ENCODE data around the gene CATSPERB.
"Not testable (repeated sequence)": the region's sequence is repeated elsewhere in the genome, so short reads cannot be mapped to it uniquely, and the experiment has no call there.

The CATSPERB gene

DNA sequence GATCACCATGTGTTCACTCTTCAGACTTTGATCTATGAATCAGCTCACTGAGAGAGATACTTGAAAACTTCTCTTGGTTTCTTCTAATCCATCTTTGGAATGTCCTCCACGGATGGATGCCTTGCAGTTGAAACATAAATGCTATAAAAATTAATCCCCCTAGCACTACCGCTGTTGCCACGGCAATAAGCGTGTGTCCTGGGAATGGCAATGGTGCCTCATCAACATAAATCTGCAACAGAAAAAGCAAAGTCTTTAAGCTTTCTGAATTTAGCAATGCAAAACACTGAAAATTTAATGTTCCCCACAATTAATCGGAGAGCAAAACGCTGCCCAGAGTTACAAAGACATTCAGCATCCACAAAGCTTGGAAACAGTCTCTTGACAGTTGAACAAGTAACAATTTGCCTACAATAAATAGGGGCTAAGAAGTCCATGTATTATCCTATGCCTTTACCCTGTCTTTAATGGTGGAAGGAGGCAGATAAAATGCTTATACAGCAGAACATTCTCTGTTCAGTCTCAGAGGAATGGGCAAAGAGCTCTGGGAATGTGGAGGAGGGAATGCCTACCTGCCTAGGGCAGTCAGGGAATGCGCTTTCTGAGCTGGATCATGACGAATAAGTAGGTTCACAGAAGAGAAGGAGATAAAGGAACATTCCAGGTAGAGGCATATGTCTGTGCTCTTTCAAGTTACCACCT lies 150.9 kb downstream of the CATSPERB start:
- no peak for DNase-seq (ENCODE audit: low spot score)

DNA sequence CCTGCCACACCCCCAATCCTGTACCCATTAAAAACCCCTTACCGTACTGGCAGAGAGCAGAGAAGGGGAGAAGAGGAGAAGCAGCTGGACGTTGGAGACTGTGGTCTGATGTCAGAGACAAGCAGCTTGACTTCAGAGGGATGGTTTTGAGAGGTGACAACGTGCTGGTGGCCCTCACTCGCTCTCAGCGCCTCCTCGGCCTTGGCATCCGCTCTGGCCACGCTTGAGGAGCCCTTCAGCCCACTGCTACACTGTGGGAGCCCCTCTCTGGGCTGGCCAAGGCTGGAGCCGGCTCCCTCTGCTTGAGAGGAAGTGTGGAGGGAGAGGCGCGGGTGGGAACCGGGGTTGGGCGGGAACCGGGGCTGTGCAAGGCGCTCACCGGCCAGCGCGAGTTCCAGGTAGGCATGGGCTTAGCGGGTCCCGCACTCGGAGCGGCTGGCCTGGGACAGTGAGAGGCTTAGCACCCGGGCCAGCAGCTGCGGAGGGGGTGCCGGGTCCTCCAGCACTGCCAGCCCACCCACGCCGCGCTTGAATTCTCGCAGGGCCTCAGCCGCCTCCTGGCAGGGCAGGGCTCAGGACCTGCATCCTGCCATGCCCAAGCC lies 154.2 kb downstream of the CATSPERB start:
- no peak for DNase-seq (ENCODE audit: low spot score)

DNA sequence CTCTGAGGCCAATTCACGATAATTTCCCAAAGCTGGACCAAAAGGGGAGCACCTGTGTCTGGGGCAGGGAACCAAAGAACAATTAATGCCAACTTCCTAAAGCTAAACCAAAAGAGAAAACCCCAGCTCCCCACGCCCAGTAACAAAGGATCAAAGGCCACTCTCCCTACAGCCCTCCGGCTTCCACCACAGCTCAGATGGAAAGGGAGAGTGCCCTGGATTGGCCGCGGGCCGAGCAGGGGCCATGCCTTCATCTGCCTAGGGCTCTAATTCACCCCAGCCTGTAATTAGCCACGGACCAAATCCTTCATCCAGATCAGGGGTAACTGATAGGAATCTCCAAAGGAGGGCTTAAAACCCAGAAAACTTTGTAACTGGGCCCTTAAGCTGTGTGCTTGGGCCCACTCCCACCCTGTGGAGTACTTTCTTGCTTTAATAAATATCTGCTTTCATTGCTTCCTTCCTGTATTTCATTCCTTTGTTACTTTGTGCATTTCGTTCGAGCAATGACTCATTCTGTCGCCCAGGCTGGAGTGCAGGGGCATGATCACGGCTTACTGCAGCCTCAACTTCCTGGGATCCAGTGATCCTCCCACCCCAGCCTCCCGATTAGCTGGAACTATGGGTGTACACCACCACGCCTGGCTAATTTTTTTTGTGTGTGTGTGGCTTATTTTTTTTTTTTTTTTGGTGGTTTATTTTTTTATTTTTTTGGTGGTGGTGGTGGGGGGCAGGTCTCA lies 156.2 kb downstream of the CATSPERB start:
- DNase-seq (ENCODE audit: low spot score): no peak

DNA sequence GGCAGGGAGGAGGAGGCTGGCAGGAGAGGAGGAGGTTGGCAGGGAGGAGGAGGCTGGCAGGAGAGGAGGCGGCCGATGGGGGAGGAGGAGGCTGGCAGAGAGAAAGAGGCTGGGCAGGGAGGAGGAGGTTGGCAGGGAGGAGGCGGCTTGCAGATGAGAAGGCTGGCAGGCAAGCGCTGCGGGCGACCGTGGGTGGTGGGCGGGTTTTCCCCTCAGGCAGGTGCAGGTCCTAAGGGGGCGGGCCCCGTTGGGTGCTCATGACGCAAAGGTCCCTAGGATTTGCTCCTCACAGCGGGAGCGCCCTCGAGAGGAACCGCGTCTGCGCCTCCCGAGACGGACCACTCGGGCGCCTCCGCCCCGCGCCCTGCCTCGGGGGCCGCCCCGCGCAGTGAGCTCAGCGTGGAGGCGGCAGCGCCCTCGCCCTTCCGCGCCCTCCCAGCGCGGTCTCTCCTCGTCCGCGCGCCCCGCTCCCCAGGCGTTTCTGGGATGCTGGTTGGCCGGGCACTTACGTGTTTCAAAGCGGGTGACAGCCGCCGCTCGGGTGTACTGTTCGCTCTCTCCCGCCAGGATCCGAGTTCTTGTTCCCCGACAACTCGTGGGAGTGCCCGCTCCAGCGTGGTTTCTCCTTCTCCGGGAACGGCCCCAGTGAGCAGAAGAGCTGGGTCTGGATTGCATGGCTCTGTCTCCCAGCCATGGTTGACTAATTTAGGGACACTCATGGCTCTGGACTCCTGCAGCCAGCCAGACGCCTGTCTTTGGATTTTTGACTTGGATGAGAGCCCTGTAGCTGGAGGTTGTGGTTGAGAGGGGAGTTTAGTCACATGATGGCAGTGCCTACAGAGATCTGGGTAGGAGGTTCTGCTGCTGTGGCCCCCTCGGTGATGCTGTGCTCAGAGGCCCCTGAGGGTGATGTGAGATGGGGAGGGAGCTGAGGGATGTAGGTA lies 157.7 kb downstream of the CATSPERB start:
- peak; percentile 9 for DNase-seq (ENCODE audit: low spot score)

DNA sequence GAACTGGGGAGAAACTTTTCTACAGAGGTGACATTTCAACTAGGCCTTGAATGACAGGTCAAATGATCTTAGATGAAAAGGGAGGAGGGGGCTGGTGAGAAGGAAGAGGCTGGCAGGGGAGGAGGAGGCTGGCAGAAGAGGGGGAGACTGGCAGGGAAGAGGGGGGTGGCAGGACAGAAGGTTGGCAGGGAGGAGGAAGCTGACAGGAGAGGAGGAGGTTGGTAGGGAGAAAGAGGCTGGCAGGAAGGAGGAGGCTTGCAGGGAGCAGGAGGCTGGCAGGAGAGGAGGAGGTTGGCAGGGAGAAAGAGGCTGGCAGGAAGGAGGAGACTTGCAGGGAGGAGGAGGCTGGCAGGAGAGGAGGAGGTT lies 158.4 kb downstream of the CATSPERB start:
- DNase-seq (ENCODE audit: low spot score): no peak

DNA sequence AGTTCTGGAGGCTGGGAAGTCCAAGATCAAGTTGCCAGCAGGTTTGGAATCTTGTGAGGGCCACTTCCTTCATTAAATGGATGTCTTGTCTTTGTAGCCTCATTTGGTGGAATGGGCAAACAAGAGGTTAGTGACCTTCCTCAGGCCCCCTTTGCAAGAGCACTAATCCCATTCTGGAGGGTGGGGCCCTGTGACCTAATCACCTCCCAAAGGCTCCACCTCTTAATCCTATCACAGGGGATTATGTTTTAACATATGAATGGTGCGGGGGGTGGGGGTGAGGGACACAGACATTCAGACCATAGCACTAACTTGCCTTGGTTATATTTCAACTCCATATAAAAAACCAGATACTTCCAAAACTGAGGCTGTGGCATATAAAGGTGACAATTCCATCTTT lies 161.9 kb downstream of the CATSPERB start:
- no peak for DNase-seq (ENCODE audit: low spot score)

DNA sequence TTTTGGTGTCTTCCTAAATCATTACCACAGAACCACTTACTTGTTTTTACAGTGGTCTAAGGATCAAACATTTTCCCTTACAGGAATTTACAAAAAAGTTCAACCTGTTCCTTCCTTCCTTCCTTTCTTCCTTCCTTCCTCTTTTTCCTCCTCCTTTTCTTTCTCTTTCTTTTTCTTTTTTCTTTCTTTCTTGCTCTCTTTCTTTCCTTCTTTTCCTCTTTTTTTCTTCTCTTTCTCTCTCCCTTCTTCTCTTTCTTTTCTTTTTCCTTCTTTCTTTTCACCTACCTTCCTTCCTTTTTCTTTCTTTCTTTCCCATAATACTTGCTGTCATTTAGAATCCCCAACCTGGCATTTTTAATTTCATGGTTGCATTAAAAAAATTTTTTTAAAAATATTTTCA lies 162.6 kb downstream of the CATSPERB start:
- DNase-seq (ENCODE audit: low spot score): no peak

DNA sequence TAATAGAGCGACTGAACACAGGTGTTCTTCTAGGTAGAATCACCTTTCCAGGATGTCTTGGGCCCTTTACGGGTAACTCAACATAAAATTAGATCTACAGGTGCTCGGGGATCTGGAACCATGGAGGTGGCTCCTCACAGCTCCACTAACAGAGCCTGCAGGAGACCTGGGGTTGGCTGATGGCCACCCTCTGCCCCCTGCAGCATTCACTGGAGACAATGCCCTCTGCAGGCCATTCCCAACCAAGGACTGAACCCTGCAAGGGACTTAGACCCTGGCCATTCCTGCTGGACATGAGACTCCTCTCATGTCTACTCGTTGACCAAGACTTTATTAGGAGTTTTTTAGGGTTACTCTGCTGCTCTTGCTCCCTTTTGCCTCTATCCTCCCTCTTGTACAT lies 163.3 kb downstream of the CATSPERB start:
- no peak for DNase-seq (ENCODE audit: low spot score)

DNA sequence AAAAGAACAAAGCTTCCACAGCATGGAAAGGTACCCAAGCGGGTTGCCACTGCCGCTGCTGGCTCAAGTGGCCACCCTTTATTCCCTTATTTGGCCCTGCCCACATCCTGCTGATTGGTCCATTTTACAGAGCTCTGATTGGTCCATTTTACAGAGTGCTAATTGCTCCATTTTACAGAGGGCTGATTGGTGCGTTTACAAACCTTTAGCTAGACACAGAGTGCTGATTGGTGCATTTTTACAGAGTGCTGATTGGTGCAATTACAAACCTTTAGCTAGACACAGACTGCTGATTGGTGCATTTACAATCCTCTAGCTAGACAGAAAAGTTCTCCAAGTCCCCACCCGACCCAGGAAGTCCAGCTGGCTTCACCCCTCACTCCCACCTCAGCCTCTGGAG lies 164.1 kb downstream of the CATSPERB start:
- not testable (repeated sequence) for DNase-seq (ENCODE audit: low spot score)

DNA sequence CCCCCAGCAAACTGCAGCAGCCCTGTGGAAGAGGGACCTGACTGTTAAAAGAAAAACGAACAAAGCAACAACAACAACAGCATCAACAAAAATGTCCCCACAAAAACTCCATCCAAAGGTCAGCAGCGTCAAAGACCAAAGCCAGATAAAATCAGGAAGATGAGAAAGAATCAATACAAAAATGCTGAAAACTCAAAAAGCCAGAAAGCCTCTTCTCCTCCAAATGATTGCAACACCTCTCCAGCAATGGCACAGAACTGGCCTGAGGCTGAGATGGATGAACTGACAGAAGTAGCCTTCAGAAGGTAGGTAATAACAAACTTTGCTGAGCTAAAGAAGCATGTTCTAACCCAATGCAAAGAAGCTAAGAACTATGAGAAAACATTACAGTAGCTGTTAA lies 176.4 kb downstream of the CATSPERB start:
- DNase-seq (ENCODE audit: low spot score): no peak

DNA sequence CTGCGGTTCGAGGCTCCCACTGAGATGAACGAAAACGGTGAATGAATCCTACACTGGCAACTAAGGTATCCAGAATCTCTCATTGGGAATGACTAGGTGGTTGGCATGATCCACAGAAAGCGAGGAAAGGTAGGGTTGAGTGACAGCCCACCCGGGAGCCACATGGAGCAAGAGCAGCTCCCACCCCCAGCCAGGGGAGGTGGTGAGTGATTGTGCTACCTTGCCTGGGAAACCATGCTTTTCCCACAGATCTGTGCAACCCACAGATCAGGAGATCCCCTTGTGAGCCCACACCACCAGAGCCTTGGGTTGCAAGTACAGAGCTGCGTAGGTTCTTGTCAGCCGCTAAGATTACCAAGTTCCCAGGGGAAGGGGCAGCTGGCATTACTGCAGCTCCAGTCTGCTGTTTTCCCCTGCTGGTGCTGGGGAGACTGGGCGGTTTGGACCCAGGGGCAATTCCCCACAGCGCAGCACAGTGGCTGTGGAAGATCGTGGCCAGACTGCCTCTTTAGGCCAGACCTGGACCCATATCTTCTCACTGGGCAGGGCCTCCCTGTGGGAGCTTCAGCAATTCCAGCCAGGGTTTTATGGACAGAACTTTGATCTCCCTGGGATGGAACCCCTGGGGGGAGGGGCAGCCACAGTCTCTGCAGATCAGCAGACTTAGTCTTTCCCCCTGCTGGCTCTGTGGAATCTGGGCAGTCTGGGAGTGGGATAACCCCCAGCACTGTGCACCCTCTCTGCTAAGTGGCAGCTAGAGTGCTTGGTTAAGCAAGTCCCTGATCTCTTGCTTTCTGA lies 177.2 kb downstream of the CATSPERB start:
- DNase-seq (ENCODE audit: low spot score): no peak

DNA sequence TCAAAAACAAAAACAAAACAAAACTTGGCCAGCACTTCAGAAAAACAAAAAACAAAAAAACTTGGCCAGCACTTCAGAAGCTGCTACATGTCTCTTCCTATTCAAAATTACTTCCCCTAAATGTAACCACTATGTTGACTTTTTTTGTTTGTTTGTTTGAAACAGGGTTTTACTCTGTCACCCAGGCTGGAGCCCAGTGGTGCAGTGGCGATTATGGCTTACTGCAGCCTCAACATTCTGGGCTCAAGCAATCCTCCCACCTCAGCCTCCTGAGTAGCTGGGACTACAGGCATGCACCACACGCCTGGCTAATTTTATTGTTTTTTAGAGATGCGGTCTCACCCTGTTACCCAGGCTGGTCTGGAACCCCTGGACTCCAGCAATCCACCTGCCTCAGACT lies 183.8 kb downstream of the CATSPERB start:
- DNase-seq (ENCODE audit: low spot score): no peak

DNA sequence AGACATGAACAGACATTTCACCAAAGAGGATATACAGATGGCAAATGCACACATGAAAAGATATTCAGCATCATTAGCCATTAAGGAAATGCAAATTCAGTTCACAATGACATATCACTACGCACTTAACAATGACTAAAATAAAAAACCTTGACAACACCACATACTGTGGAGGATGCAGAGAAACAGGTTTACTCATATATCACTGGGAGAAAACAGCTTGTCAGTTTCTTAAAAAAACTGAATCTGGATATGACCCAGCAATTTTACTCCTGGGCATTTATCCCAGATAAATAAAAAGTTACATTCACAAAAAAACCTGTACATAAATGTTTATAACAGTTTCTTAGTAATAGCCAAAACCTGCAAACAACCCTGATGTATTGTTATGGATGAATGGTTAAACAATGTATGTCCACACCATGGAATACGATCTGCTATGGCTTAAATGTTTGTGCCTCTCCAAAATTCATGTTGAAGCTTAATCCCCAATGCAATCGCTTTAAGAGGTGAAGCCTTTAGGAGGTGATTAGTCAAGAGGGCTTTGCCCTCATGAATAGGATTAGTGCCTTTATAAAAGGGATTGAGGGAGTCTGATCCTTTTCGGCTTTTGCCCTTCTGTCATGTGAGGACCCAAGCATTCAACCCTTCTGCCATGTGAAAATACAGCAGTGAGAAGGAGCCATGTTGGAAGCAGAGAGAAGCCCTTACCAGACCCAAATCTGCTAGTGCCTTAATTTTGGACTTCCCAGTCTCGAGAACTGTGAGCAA lies 185.8 kb downstream of the CATSPERB start:
- no peak for DNase-seq (ENCODE audit: low spot score)

DNA sequence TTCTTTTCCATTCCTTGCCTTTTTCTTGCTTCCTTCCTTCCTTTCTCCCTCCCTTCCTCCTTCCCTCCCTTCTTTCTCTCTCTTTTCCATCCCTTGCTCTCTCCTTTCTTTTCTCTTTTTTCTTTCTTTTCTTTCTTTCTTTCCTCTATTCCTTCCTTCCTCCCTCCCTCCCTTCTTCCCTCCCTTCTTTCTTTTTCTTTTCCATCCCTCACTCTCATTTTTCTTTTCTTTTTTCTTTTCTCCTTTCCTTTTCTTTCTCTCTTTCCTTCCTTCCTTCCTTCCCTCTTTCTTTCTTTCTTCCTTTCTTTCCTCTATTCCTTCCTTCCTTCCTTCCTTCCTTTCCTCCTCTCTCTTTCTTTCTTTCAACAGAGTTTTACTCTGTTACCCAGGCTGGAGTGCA lies 186.7 kb downstream of the CATSPERB start:
- DNase-seq (ENCODE audit: low spot score): no peak

DNA sequence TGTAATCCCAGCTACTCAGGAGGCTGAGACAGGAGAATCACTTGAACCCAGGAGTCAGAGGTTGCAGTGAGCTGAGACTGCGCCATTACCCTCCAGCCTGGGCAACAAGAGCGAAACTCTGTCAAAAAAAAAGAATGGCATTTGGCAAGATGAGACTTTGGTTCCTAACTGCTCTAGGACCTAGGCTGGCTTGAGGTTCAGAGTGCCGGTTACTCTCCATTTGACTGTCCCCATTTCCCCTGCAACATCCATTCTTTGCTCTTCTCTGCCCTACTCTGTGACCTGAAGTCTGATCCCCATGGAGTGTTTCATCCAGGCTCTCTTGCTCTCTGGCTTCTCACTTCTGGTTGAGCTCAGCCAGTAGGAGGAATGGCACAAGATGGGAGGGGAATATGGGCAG lies 195.6 kb downstream of the CATSPERB start:
- DNase-seq (ENCODE audit: low spot score): no peak

DNA sequence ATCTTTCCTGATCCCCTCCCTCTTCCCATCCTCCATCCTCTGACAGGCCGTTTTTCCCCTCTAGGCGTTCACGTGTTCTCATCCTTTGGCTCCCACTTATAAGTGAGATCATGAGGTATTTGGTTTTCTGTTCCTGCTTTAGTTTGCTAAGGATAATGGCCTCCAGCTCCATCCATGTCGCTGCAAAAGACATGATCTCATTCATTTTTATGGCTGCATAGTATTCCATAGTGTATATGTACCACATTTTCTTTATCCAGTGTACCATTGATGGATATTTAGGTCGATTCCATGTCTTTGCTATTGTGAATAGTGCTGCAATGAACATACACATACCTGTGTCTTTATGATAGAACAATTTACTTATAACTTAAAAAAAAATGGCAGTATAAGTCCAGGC lies 197.8 kb downstream of the CATSPERB start:
- not testable (repeated sequence) for DNase-seq (ENCODE audit: low spot score)

DNA sequence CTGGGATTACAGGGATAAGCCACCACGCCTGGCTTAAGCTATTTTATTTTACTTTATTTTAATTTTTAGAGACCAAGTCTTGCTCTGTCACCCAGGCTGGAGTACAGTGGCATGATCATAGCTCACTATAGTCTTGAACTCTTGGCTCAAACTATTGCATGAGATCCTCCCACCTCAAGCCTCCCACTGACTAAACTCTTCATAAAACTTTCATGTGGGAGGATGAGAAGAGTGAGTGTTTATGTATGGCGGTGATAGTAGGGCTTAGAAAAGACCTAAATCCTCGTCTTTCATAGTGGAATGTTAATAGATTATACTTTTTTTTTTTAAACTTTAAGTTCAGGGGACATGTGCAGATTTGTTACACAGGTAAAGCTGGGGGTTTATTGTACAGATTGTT lies 198.3 kb downstream of the CATSPERB start:
- no peak for DNase-seq (ENCODE audit: low spot score)
